Activated CD8-positive, alpha-beta memory T cell treated with anti-CD3 and anti-CD28 coated beads for 24 hours (primary cell): ENCODE data around the gene ARGLU1.

Experiments
- DNase-seq: peaks from one replicate; pipeline ENCODE4 v3.0.0-alpha.2; 2020

ARGLU1 gene

DNA sequence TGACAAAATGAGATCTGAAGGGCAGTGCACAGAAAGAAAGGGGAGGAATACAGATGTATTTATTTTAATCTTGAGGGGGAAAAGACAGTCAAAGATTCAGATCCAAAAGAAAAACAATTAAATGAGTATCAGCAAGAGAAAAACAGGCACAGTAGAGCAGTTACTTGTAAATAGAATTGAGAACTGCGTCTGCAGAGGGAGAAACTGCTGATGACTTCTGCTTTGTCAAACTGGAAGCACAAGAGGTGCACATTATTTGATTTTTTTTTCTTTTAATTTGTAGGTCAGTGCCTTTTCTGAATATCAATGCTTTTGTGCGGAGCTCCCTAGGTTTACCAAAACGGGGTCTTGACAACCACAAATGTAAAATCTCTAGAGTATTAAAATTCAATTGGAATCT lies 69.8 kb downstream of the ARGLU1 start:
- no peak for DNase-seq

DNA sequence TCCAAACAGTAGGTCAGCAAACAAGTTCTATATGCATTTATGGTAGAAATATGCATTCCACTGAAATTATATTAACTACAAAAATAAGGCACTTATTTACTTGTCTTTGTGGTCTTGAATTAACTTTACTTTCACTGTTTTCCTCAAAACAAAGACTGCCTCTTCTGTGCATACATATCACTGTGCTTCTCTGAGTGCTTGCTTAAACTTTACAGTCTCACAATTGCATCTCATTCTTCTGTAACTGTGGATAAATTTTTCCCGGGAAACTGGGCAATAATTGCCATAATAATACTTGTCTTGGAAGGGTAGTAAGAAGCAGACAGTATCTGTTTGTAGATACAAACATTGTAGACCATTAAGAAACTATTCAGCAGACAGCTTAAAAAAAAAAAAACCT lies 70.9 kb downstream of the ARGLU1 start:
- DNase-seq: no peak

DNA sequence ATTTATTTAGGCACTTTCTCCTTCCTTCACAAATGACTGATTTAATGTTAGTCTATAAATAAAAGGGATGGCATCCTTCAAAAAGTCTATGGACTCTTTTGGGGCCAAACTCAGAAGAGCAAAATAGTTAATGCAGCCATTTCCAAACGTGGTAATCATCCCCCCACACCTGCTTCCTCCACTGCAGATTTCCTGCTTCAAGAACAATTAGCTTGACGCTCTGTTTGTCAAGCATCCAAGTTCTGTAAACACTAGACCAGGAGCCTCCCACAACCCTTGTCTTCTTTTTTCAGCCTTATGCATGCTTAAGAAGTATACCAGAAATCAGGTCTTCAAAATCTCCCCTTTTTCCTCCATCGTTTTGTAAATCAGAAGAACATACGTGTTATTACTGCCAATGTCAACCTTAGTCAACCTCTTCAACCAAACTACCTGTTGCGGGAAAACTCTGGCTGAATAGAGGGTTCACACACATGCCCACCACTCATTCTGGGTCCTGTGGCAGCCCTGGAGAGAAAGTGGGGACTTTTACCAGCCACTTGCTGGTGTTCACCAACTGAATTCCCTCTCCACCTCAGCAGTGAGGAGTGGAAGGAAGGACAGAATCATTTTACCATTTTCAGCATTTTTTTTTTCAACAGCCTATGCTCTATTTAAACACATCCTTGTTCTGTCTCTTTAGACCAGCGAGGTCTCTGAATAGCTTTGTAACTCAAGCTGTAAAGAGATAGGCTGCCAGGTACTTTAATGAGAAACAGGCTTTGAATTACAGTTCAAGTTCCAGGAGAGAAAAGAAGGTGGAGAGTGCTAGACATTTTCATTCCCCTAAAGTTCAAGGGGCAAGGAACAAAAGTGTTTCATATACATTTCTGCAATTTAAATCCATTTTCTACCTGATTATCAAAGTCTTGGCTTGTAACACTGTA lies 71.6 kb downstream of the ARGLU1 start:
- DNase-seq: no peak

DNA sequence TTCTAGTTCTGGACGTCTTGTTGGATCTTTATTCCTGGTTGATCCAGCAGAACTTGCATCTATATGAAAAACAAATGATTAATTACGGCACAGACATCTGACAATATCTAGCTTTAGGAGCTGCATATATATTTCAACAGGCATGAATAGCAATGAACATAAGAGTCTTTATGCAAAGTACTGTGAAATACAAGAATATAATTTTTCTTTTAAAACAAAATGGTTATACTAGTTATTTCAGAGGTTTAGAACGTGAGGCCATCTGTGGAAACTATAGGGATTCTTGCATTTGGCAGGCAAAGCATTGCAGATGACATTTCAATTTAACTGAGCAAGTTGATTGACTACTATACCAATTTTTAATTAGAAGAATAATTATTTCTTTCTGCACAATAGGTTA lies 73.0 kb downstream of the ARGLU1 start:
- DNase-seq: no peak

DNA sequence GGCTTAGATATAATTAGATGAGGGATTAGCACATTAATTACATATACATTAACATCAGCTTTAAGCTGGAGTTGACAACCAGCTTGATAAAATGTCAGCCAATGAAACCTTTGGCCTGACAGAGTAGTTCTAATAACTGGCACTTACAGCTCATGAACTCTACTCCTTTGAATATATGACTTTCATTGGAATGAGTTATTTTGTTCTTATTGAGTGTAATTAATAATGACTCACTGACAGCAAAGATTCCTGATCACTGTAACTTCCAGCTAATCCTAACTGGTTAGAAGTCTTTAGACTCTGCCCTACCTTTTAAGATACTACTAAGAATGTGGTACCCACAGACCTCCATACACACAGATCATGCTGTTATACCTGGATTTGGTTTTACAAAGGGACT lies 73.4 kb downstream of the ARGLU1 start:
- no peak for DNase-seq

DNA sequence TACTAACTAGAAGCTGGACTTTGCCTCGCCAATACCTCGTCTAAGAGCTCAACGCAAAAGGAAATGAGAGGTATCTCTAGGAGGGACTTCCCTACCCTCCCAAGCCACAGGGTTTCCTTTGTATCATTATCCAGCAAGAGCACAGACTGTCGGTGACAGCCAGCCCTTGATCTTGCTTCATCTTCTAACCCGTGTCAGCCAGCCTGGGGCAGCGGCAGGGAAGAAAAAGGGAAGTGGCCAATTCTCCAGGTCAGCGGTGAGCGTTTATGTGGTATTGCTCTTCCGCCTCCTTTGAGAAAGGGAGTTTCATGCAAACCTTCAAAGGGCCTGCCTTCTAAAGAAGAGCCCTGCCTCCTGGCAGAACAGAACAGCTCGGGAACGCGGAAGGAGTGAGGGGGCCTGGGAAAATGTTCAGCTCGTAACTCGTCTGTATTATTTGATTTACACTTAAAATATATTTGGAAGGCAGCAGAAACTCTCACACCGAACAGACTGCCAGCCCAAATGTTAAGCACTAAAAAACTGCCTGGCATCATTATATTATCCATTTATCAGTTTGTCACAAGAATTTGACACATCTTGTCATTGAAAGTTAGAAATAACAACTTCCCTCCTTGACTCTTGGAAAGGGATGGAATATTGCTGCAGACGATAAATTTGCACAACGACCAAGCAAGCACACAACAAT lies 74.3 kb downstream of the ARGLU1 start:
- DNase-seq: no peak

DNA sequence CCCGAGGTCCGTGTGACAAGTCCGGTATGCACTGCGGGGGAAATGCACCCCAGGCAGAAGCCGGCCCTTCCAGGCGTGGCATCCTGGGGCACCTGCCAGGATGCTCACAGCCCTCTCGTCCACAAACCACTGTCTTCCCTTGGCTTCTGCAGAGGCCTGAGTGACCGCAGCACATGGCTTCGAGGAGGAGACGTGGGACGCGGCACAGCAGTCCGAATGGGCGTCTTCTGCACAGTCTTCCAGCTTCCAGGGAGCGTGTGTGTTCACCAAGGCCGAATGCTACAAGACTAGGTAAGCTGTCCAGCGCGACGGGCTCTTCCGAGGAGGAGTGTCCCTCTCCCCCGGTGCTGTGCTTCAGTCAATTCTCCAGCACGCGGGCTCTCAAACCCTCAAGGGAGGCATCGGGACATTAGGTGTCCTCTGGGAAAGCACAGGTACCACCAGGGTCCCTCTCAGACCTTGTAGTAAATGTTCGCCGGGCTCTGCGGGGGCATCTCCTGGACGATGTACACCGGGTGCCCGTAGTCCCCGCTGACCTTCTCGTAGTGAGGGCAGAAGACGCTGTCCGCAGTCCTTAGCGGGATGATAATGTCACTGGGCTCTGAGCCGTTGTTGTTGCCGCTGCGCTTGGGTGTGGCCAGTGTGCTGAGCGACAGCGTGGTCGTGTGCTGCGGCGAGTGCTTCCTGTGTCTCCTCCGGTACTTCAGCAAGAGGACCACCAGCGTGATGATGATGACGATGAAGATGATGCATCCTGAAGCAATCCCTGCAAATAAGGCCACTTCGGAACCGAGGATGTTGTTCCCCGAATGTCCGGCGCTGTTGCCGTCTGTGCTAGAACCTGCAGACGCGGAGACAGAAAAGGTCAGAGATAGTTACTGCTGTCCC lies 75.1 kb downstream of the ARGLU1 start:
- no peak for DNase-seq

DNA sequence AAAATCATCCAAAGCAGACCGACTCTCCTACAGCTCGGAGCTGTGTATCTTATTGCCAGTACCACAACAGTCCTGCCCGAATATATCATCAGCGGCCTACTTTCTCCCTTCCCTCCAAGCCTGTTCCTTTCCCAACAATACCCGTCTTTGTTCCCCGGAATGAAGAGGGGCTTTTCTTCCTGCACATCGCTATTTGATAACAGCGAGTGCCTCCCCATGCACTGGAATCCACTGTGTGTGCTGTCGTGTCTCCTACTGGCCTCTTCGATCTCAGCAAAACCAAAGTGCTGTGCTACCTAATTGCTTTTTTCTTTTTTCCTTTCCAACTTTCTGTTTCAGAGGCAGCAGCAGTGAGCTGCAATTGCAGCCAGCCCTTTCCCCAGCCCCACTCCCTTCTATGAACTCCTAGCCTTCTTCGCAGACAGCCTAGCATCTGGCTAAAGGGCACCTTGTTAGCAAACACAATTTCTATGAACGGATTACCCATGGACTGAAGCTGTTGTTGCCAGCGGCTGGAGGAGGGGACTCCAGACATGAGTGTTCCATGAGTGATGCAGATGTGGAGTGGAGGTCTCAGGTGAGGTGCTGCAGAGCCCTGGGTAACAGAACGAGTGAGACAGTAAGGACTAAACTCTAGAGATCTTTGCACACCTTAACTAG lies 75.9 kb downstream of the ARGLU1 start:
- no peak for DNase-seq
